ENCODE measurements around the gene SLC29A3. TPM values are rescaled to one million over a fixed set of nuclear protein-coding genes. Genes with fewer than 3 reads are reported as not detected.

Gene SLC29A3
- total and polyA plus RNA-seq, 2 of the 8 experiments (the other 6 are each of a cell fraction or from before 2014, with no cell fraction given), result 14.0 to 24.6 TPM

- peak; percentile 49 to 66 for TF ChIP-seq RAD21 (IDR thresholded peaks at IDR 0.05 in 1 of 2, conservative IDR thresholded peaks at IDR 0.05 in 1 of 2; ENCODE audit: low read depth in 2 of 2, low read length in 2 of 2)
- no peak for TF ChIP-seq SP2 (IDR thresholded peaks at IDR 0.05; ENCODE audit: low read length)
- no peak; a peak in 1 of 4 replicates for TF ChIP-seq SIN3A (conservative IDR thresholded peaks at IDR 0.05 in 1 of 2, IDR thresholded peaks at IDR 0.05 in 1 of 2; ENCODE audit: low read depth in 1 of 2, low read length in 2 of 2)
- TF ChIP-seq YY1 (IDR thresholded peaks at IDR 0.05; ENCODE audit: low read depth, low read length), result 0 out of 2 replicates have a peak, but pooled peaks have one; percentile 16
- TF ChIP-seq RBBP5 (IDR thresholded peaks at IDR 0.05; ENCODE audit: borderline replicate concordance, low read depth, low read length), result no peak
- no peak for TF ChIP-seq TAF1 (IDR thresholded peaks at IDR 0.05; ENCODE audit: low read depth, low read length)
- TF ChIP-seq ASH2L (IDR thresholded peaks at IDR 0.05; ENCODE audit: low read length), result no peak
- TF ChIP-seq MAFK (IDR thresholded peaks at IDR 0.05; ENCODE audit: low read depth, low read length), result no peak
- no peak for TF ChIP-seq POU5F1 (IDR thresholded peaks at IDR 0.05; ENCODE audit: low read depth, low read length)
- no peak for TF ChIP-seq NANOG (IDR thresholded peaks at IDR 0.05; ENCODE audit: insufficient read depth, low read depth, low read length, poor library complexity, severe bottlenecking)
- no peak for TF ChIP-seq SRF (IDR thresholded peaks at IDR 0.05; ENCODE audit: low read depth, low read length)
- TF ChIP-seq CHD1 (IDR thresholded peaks at IDR 0.05; ENCODE audit: low read depth, low read length), result no peak
- TF ChIP-seq BRCA1 (IDR thresholded peaks at IDR 0.05; ENCODE audit: low read depth, low read length), result no peak
- TF ChIP-seq NRF1 (IDR thresholded peaks at IDR 0.05; ENCODE audit: low read depth, low read length), result no peak
- TF ChIP-seq EGR1 (IDR thresholded peaks at IDR 0.05; ENCODE audit: borderline replicate concordance, low read depth, low read length), result no peak
These were observed 48.5 kb upstream of the SLC29A3 start (continued) for GRCh38 chr10:71270301-71271220.

Data from H1 (cell line).